Fibroblast of skin of left biceps (primary cell): ENCODE results near the gene DEF6.
"Not testable (repeated sequence)": the region's sequence is repeated elsewhere in the genome, so short reads cannot be mapped to it uniquely, and the experiment has no call there.

Experiments
- DNase-seq, 2 experiments: peaks; one replicate each; pipeline ENCODE4 v3.0.0-alpha.2; 2013; ENCODE audit warnings: low read depth in 2 of 2

DEF6 gene

GRCh38 chr6:35282472-35282871, 15.1 kb upstream of the DEF6 start:
- no peak for DNase-seq

GRCh38 chr6:35283361-35283760, 14.3 kb upstream of the DEF6 start:
- no peak for DNase-seq

DNA sequence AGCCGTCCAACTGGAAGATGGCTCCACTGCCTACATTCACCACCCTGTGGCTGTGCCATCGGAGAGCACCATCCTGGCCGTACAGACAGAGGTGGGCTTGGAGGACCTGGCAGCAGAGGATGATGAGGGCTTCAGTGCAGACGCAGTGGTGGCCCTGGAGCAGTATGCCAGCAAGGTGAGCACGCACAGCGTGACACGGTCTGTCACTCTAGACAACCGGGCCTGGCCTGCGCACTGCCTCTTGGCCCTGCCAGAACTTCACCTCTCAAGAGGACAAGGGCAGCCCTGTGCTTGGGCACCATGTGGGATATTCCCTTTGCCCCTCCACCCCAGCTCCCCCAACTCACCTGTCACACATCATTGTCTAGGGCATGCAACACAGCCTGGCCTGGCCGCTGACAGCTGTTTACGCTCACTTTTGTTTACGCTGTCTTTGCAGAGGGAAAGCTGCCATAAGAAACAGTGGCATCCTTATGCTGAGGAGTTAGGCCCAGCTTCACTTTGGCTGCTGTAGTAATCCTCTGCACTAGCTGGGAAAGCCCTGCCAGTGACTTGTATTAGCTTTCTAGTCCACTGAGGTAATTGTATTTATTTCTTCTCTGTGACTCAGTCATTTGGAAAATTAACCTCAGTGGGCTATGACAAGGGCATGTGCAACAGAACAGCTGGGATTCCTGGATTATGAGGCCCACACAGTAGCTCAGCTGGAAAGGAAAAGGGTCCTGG, 9.8 kb upstream of the DEF6 start:
- no peak for DNase-seq

DNA sequence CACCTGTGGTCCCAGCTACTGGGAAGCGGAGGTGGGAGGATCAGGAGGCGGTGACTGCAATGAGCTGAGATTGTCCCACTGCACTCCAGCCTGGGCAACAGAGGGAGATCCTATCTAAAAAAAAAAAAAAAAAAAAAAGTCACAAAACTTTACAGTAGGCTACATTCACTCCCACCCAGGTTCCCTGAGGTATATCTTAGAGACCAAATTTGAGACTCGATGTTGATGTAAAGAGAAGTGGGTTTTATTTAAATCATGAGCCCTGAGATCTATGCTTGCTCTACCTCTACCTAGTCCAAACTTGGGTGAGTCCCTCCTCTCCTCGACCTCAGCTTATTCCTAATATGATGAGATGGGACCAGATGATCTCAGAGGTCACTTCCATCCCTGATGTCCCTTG, 8.8 kb upstream of the DEF6 start:
- no peak for DNase-seq

GRCh38 chr6:35291491-35291890, 6.1 kb upstream of the DEF6 start:
- no peak for DNase-seq

- no peak for DNase-seq
These were observed 5.1 kb upstream of the DEF6 start for GRCh38 chr6:35292494-35292893.

DNA sequence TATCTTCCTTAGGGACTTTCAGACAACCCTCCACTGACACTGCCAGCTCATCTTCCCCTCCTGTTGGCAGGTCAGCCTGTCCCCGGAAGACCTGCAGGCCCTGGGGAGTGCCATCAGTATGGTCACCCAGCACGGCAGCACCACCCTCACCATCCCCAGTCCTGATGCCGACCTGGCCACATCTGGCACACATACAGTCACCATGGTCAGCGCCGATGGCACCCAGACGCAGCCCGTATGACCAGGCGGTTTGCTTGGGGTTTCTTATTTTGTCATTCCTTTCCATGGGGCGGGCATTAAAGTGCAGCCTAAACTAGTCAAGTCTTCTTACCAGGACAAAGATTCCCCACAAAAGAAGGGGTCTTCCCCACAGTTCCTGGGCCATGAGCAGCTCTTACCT, 3.9 kb upstream of the DEF6 start:
- DNase-seq, result no peak

- DNase-seq, result no peak
These were observed 3.2 kb upstream of the DEF6 start for GRCh38 chr6:35294308-35294945.

- DNase-seq, result no peak
These were observed 2.6 kb upstream of the DEF6 start for GRCh38 chr6:35295036-35295435.

DNA sequence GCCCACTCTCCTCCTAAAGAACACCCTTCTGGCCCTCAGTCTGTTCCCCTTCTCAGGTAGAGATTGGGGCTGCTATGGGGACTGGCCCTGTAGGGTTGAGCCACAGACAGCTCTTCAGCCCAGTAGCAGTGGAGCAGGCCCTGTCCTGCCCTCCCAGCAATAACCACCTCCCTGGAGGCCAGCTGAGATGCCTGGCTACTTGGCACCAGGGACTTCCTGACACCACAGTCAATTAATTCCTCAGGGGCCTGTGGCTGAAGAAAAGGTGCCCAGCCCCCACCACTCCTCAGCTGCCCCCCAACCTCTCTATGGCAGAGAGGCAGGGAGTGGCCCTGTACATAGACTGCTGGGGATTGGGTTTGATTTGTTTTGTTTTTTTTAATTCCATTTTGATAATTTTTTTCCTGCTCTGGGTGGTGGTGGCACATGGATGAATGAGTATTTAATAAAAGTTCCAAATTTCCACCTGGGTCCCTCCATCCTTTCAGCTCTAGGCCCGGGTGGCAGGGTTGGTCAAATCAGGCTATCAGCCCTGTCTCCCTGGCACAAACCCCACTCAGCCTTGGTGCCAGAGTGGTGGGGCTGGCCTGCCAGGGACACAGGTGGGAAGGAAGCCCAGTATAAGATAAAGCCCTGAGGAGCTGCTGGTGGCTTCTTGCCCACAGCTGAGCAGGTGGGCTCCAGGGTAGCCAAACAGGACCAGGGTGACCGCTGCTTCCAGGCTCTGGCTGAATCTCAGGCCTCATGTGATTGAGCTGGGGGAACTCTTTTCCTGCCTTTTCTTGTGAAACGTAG, 1.9 kb upstream of the DEF6 start:
- no peak for DNase-seq

- no peak for DNase-seq
These were observed 552 bp upstream of the DEF6 start for GRCh38 chr6:35296931-35297600.

- no peak for DNase-seq
These were observed 1.1 kb downstream of the DEF6 start for GRCh38 chr6:35298625-35299140.

- DNase-seq, result no peak
These were observed 2.1 kb downstream of the DEF6 start for GRCh38 chr6:35299674-35300073.

GRCh38 chr6:35300848-35301247, 3.2 kb downstream of the DEF6 start:
- no peak for DNase-seq

DNA sequence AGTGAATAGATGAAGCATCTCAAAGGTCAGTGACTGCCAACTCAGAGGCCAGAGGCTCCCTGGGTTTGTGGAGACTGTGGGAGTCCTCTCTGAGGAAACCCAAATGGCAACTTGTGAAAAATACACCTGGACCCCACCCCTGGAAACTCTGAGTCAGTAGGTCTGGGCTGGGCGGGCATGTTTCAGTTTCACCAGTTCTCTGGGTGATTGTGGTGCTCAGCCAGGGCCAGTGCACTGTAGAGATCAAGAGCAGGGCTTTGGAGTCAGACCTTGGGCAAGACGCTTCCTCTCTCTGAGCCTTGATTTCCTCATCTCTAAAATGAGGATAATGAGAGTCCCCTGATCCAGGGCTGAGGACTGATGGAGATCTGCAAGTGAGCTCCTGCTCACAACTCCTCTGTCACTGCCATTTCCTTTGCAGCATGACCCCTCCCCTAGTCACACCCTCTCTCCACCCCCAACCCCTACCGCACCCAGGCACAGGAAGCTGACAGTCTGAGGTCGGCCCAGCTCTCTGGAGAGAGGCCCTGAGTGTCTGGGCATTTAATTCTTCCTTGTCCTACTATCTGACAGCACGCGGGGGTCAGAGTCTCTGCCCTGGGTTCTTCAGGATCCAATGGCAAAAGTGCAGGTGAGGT, 5.1 kb downstream of the DEF6 start:
- DNase-seq, result no peak

GRCh38 chr6:35304299-35304698, 6.7 kb downstream of the DEF6 start:
- no peak for DNase-seq

GRCh38 chr6:35305117-35305516, 7.5 kb downstream of the DEF6 start:
- DNase-seq, result no peak

- not testable (repeated sequence) for DNase-seq
These were observed 9.5 kb downstream of the DEF6 start for GRCh38 chr6:35307138-35307537.

GRCh38 chr6:35308543-35308942, 10.9 kb downstream of the DEF6 start:
- not testable (repeated sequence) for DNase-seq

DNA sequence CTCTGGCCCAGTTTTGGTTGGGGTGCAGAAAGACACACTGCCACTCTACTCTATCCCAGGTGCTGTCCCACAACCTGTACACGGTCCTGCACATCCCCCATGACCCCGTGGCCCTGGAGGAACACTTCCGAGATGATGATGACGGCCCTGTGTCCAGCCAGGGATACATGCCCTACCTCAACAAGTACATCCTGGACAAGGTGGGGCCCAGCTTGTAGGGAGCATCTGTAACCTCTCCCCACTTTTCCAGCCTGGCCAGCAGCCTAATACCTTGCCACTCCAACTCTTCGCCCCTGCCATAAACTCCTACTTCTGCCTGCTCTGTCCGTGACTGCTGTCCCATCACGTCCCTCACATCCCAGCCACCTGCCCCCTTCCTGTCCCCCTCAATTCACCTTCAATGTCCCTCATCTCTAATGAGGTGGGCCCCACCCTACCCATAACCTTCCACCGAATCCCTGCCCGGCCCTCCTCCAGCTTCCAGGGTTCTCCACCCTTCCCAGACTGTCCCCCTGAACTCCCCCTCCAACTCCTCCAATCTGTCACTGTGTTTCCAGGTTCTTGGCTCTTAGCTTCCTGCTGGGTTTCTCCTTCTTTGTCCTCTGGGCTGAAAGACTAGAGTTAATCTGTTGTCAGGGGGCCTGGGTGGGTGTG, 12.1 kb downstream of the DEF6 start:
- DNase-seq, result no peak

- no peak for DNase-seq
These were observed 12.7 kb downstream of the DEF6 start for GRCh38 chr6:35310265-35310831.
